GM21381 (cell line): ENCODE data around the gene TUBGCP3.
"Not testable (repeated sequence)": the region's sequence is repeated elsewhere in the genome, so short reads cannot be mapped to it uniquely, and the experiment has no call there.

Experiments used
- ATAC-seq: cut with Tn5 transposase; IDR thresholded peaks from one replicate; pipeline ENCODE4 v1.9.1; 2021; ENCODE audit warnings: mild to moderate bottlenecking, moderate library complexity; ENCODE audit not compliant: unreplicated experiment

TUBGCP3 gene

GRCh38 chr13:112486386-112487126, 101.4 kb downstream of the TUBGCP3 start:
- ATAC-seq: no peak

- ATAC-seq: not testable (repeated sequence)
Measured at GRCh38 chr13:112485814-112486213, 102.1 kb downstream of the TUBGCP3 start.

GRCh38 chr13:112483299-112483698, 104.7 kb downstream of the TUBGCP3 start:
- ATAC-seq: no peak

GRCh38 chr13:112481458-112481857, 106.5 kb downstream of the TUBGCP3 start:
- no peak for ATAC-seq

GRCh38 chr13:112479389-112479788, 108.6 kb downstream of the TUBGCP3 start:
- ATAC-seq: no peak

- ATAC-seq: no peak
Measured at GRCh38 chr13:112477070-112477619, 110.8 kb downstream of the TUBGCP3 start.

- no peak for ATAC-seq
Measured at GRCh38 chr13:112475889-112476288, 112.1 kb downstream of the TUBGCP3 start.

- ATAC-seq: no peak
Measured at GRCh38 chr13:112474869-112475268, 113.1 kb downstream of the TUBGCP3 start.

GRCh38 chr13:112473818-112474217, 114.1 kb downstream of the TUBGCP3 start:
- ATAC-seq: no peak

GRCh38 chr13:112469071-112469745, 118.7 kb downstream of the TUBGCP3 start:
- ATAC-seq: no peak

GRCh38 chr13:112468069-112468468, 119.9 kb downstream of the TUBGCP3 start:
- ATAC-seq: no peak

- no peak for ATAC-seq
Measured at GRCh38 chr13:112467236-112467635, 120.7 kb downstream of the TUBGCP3 start.

- ATAC-seq: no peak
Measured at GRCh38 chr13:112466132-112467058, 121.6 kb downstream of the TUBGCP3 start.

- ATAC-seq: no peak
Measured at GRCh38 chr13:112465251-112466131, 122.5 kb downstream of the TUBGCP3 start.

- no peak for ATAC-seq
Measured at GRCh38 chr13:112464720-112465119, 123.2 kb downstream of the TUBGCP3 start.

- no peak for ATAC-seq
Measured at GRCh38 chr13:112462408-112462807, 125.5 kb downstream of the TUBGCP3 start.

- no peak for ATAC-seq
Measured at GRCh38 chr13:112457485-112457884, 130.5 kb downstream of the TUBGCP3 start.

- ATAC-seq: no peak
Measured at GRCh38 chr13:112457081-112457480, 130.9 kb downstream of the TUBGCP3 start.

GRCh38 chr13:112456138-112457056, 131.6 kb downstream of the TUBGCP3 start:
- no peak for ATAC-seq
